NCI-H1092 treated with DMSO at 0.1 percent for 48 hours (cell line): ENCODE data around the gene NFATC4.
"Not testable (repeated sequence)": the region's sequence is repeated elsewhere in the genome, so short reads cannot be mapped to it uniquely, and the experiment has no call there.

Source experiments
- DNase-seq: peaks from one replicate; lab custom pipeline; 2025; lab: John Stamatoyannopoulos, UW

Gene NFATC4

DNA sequence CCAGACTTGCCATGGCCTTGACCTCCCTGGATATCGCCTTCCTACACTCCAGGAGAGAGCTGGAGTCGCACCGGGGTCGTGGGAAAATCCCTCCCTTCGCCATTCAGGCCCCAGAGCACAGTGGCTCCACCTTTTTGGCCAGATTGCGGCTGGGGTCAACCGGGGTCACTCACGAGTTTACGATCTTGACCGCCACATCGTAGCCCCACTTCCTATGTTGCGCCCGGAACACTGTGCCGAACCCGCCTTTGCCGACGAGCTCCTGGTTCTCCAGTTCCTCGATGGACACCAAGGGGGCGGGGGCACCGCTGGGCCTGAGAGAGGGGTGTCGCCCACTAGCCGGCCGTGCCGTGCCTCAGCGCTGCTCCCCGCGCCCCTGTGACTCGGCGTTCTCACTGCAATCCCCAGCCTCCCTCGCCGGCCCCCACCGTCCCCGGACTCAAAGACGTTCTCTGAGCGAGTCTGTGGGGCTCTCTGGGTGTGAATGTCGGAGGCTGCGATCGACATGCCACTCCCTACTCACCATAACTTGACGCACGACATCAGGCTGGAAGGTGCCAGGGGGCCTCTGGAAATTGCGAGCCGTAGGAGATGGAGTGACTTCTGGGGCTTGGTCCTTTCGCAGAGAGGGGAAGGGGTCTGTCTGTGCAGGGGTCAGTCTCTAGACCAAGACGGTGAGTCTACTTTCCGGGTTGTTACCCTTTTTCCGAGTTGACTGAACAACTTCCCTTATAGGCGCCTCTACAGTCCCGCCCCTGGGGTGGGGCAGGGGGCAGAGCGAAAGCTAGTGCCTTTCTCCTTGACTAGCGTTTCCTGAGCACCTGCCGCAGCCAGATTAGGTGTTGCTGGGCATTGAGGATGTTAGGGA is 28.5 kb upstream of the NFATC4 start, which contains the start of gene RIPK3:
RIPK3 (minus strand) TSS at position 708 of the 868 bp plus-strand sequence; CDS start at position 543, 165 bp downstream.
- DNase-seq: no peak

- no peak for DNase-seq
These were observed 27.4 kb upstream of the NFATC4 start for GRCh38 chr14:24340606-24341005.

- no peak for DNase-seq
These were observed 25.1 kb upstream of the NFATC4 start for GRCh38 chr14:24342889-24343288.

DNA sequence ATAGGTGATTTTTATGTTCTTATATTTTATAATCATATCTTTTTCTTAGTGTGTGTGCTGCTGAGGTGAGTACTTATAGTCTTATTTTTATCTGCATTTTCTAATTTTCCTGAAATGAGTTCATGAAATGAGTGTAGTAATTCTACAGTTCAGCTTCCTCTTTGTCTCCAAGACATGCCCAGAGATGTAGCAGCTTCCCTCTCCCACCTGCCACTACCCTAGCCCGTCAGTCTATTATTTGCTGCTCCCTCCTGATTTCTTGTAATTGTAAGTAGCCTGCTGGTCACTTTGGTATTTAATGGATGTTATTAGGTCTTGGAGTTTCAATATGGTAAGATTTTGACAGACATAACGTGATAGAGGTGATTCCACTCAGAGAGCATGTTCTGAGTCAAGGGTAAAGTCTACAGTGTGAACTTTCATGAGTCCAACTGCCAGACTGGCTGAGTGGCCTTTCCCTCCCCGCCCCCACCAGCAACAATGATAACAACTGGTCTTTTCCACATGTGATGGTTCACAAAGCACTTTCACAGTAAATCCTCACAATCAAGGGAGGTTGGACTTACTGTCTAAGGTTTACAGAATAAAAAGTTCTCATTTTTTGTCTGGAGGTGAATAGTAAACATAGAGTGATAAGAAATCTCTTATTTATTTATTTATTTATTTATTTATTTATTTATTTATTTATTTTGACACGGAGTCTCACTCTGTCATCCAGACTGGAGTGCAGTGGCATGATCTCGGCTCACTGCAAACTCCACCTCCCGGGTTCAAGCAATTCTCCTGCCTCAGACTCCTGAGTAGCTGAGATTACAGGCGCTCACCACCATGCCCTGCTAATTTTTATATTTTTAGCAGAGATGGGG is 24.0 kb upstream of the NFATC4 start:
- no peak for DNase-seq

DNA sequence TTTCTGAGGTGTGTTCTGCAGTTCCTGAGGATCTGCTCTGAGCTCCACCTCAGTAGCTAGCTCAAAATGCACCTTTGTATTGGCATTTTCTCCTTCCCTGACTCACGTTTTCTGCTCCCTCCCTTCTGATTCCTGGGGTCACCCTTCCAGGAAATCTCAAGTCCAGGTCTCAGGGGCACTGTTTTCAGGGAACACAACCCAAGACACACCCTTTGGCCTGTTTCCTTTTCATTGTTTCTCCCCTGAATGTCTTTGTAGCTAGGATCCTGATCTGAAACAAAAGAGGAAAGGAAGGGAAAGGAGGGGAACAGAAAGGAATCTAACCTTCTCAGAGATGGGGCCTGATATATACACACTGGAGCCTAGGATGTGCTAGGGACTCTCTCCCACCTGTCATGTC is 20.9 kb upstream of the NFATC4 start:
- no peak for DNase-seq

- DNase-seq: no peak
These were observed 19.8 kb upstream of the NFATC4 start for GRCh38 chr14:24348186-24348585.

- no peak for DNase-seq
These were observed 18.2 kb upstream of the NFATC4 start for GRCh38 chr14:24349742-24350141.

GRCh38 chr14:24351517-24351916 is 16.5 kb upstream of the NFATC4 start:
- DNase-seq: no peak

- no peak for DNase-seq
These were observed 14.2 kb upstream of the NFATC4 start for GRCh38 chr14:24353559-24354481.

DNA sequence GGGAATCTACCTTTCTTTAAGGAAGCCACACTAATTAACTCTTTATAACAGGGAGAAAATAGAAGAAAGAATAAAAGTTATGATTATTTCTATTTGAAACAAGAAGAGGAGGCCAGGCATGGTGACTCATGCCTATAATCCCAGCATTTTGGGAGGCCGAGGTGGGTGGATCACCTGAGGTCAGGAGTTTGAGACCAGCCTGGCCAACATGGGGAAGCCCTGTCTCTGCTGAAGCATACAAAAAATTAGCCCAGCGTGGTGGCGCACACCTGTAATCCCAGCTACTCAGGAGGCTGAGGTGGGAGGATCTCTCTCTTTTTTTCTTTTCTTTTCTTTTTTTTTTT is 13.5 kb upstream of the NFATC4 start:
- not testable (repeated sequence) for DNase-seq

- no peak for DNase-seq
These were observed 13.0 kb upstream of the NFATC4 start for GRCh38 chr14:24355009-24355408.

DNA sequence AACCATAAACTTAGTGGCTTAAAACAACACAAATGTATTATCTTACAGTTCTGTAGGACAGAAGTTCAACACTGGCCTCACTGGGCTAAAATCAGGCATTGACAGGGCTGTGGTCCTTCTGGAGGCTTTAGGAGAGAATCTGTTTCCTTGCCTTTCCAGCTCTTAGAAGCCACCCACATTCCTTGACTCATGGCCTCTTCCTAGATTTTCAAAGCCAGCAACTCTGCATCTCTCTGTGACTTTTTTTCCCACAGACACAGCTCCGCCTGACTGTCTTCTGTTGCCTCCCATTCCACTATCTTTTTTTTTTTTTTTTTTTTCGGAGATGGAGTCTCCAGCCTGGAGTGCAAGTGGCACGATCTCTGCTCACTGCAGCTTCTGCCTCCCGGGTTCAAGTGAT is 11.8 kb upstream of the NFATC4 start:
- no peak for DNase-seq

GRCh38 chr14:24360281-24360680 is 7.7 kb upstream of the NFATC4 start:
- DNase-seq: no peak

DNA sequence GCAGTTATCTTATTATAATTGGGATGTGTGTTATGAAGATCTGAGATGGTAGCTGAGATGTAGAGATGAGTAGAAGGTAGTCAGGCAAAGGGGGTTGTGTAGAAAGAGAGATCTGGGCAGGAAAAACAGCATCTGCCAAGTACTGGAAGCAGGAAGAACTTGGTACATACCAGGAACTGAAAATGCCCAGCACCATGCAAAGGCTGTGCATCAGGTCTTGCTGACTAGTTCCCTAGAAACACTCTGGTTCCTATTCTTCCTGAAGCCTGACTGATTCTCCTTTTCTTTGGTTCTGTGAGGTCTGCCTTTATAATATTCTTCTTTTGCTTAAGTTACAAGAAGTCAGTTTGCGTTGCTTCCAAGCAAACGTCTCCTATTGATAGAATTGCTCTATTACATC is 6.7 kb upstream of the NFATC4 start:
- DNase-seq: no peak

DNA sequence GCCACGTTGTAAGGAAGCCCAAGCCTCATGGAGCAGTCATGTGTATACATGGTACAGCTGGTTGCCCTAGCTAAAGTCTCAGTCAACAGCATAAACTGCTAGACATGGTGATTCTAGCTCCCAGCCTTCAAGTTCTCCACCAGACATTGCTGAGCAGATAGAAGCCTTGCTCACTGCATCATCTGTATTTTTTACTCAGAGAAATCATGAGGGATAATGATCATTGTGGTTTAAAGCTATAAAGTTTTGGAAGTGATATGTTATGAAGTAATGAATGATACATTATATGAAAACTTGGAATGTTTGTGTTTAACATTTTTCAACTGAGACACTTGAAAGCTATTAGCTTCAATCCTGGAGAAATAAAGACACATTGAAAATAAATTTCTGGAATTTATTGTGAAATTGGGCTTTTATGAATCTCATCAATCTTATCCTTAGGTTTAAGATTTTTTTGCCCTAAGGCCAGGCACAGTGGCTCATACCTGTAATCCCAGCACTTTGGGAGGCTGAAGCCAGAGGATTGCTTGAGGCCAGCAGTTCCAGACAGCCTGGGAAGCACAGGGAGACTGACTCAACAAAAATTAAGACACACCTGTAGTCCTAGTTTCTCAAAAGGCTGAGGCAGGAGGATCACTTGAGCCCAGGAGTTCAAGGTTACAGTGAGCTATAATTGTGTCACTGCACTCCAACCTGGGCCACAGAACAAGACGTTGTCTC is 5.6 kb upstream of the NFATC4 start:
- no peak for DNase-seq

DNA sequence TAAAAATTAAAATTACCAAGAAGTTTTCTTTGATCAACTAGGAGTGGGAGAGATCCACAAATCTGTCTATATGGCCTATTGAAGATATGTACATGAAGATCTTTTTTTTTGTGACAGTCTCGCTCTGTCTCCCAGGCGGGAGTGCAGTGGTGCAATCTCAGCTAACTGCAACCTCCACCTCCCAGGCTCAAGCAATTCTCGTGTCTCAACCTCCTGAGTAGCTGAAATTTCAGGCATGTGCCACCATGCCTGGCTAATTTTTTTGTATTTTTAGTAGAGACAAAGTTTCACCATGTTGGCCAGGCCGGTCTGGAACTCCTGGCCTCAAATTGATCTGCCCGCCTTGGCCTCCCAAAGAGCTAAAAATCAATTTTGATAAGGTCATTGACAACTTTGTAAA is 4.6 kb upstream of the NFATC4 start:
- DNase-seq: no peak

DNA sequence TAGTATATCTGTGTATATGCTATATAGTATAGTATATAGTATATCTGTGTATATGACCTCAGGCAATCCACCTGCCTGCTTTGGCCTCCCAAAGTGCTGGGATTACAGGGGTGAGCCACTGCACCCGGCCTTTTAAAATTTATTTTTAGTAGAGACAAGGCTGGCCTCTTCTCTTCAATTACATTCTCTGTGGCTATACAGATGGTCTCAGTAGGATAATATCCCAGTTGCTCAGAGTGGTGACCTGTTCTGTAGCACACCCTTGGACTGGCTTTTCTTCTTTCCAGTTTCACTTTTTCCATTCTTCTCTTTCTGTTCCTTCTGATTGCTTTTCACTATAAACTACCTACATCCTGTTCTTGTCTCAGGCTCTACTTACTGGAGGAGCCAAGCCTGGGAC is 3.1 kb upstream of the NFATC4 start:
- DNase-seq: no peak

- peak; percentile 88 for DNase-seq
These were observed 2.2 kb upstream of the NFATC4 start for GRCh38 chr14:24365600-24366412.

DNA sequence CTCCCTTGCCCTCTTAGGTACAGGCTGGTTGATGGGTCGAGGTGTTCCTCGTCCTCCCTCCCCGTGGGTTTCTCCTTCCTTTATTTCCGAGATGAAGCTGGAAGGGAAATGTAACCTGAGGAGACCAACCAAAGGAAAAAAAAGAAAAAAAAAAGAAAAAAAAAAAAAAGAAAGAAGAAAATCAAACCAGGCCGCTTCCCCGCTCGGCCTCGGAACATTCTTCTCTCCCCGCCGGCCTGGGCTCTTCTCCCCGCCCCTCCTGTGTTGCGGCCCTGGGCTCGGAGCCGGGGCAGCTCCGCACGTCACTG is 1.6 kb upstream of the NFATC4 start:
- no peak for DNase-seq

- DNase-seq: peak; percentile 97
These were observed 1.1 kb upstream of the NFATC4 start for GRCh38 chr14:24366721-24367513.
